SK-N-SH (cell line): ENCODE data around the gene TMEM117. TPM values are rescaled to one million over a fixed set of nuclear protein-coding genes. Genes with fewer than 3 reads are reported as not detected.

Experiments used
- CTCF ChIA-PET: fragments of 300-600, 350-600 bp; formaldehyde crosslinking; extraction: SDS; loops from one replicate; lab custom pipeline; 2021; lab: Yijun Ruan, JAX
- POLR2A ChIA-PET: fragments of 350-600 bp; sonication (Branson Sonifier 250); formaldehyde crosslinking; extraction: SDS; loops from one replicate; lab custom pipeline; 2020; ENCODE audit warnings: antibody characterized with exemption, inconsistent platforms; lab: Yijun Ruan, JAX
- DNase-seq: peaks from one replicate; pipeline ENCODE4 v3.0.0; 2012
- H2AFZ ChIP-seq: fragments of 200-600 bp; sonication (generic); 2 replicates; pipeline ENCODE4 v1.8.1; 2016; ENCODE audit warnings: antibody characterized with exemption, mild to moderate bottlenecking, low read depth
- H3F3A ChIP-seq: fragments of 200-600 bp; sonication (generic); replicated peaks from 2 replicates; pipeline ENCODE3; 2016; ENCODE audit warnings: antibody characterized with exemption, mild to moderate bottlenecking; ENCODE audit not compliant: insufficient read depth
- H3K27ac ChIP-seq, 2 experiments: fragments of 200-500 bp in 1 of 2; fragments of 200-600 bp in 1 of 2; sonication (Bioruptor generic) in 1 of 2; sonication (generic), shearing (Covaris generic) in 1 of 2; 2 replicates each; pipeline versions ENCODE4 v1.5.1 to v1.6.1; 2014 to 2016; ENCODE audit warnings: low read depth in 2 of 2, inconsistent platforms in 1 of 2, low read length in 1 of 2, mild to moderate bottlenecking in 1 of 2, mixed read lengths in 1 of 2
- H3K27me3 ChIP-seq: fragments of 200-600 bp; sonication (generic), shearing (Covaris generic); 2 replicates; pipeline ENCODE4 v1.6.1; 2016; ENCODE audit warnings: mixed run types; ENCODE audit not compliant: insufficient read depth
- H3K36me3 ChIP-seq, 2 experiments: fragments of 200-500 bp in 1 of 2; fragments of 200-600 bp in 1 of 2; sonication (Bioruptor generic) in 1 of 2; sonication (generic) in 1 of 2; replicated peaks in 1 of 2; 2 replicates each; pipeline versions ENCODE3 to v1.5.1; 2014 to 2016; ENCODE audit warnings: low read length in 1 of 2, mild to moderate bottlenecking in 1 of 2; ENCODE audit not compliant: insufficient read depth in 2 of 2, control insufficient read depth in 1 of 2
- H3K4me1 ChIP-seq, 2 experiments: fragments of 200-500 bp in 1 of 2; fragments of 200-600 bp in 1 of 2; sonication (Bioruptor generic) in 1 of 2; sonication (generic), shearing (Covaris generic) in 1 of 2; 2 replicates each; pipeline versions ENCODE4 v1.5.1 to v1.6.1; 2014 to 2016; ENCODE audit warnings: low read depth in 1 of 2, low read length in 1 of 2, mixed run types in 1 of 2; ENCODE audit not compliant: insufficient read depth in 2 of 2, control insufficient read depth in 1 of 2
- H3K4me2 ChIP-seq: fragments of 200-600 bp; sonication (generic), shearing (Covaris generic); 2 replicates; pipeline ENCODE4 v1.6.1; 2017; ENCODE audit warnings: mixed run types
- H3K4me3 ChIP-seq, 2 experiments: fragments of 200-500 bp in 1 of 2; fragments of 200-600 bp in 1 of 2; sonication (Bioruptor generic) in 1 of 2; sonication (generic), shearing (Covaris generic) in 1 of 2; 2 replicates each; pipeline versions ENCODE4 v1.5.1 to v1.8.1; 2014 to 2016; ENCODE audit warnings: low read depth in 2 of 2, inconsistent platforms in 1 of 2, low read length in 1 of 2, mild to moderate bottlenecking in 1 of 2, mixed read lengths in 1 of 2, moderate library complexity in 1 of 2
- H3K79me2 ChIP-seq: fragments of 200-600 bp; sonication (generic); 2 replicates; pipeline ENCODE4 v1.8.1; 2017; ENCODE audit warnings: mild to moderate bottlenecking; ENCODE audit not compliant: insufficient read depth
- H3K9ac ChIP-seq: fragments of 200-600 bp; sonication (generic); 2 replicates; pipeline ENCODE4 v1.6.1; 2017; ENCODE audit warnings: mixed run types
- H3K9me2 ChIP-seq: fragments of 200-600 bp; sonication (generic); 2 replicates; pipeline ENCODE4 v1.6.1; 2017; ENCODE audit warnings: mixed run types
- H3K9me3 ChIP-seq: fragments of 200-600 bp; sonication (generic); 2 replicates; pipeline ENCODE4 v1.6.1; 2017; ENCODE audit warnings: mixed run types, mild to moderate bottlenecking, moderate library complexity
- H4K20me1 ChIP-seq: fragments of 200-600 bp; sonication (generic); 2 replicates; pipeline ENCODE4 v1.6.1; 2017; ENCODE audit warnings: mild to moderate bottlenecking, mixed run types; ENCODE audit not compliant: insufficient read depth
- ELF1 ChIP-seq: IDR thresholded peaks from 2 replicates; pipeline ENCODE4 v1.4.0; 2012
- FOXJ3 ChIP-seq: sonication (generic); formaldehyde crosslinking; IDR thresholded peaks from 2 replicates; pipeline ENCODE4 v1.5.1; 2020; ENCODE audit warnings: mild to moderate bottlenecking, missing genetic modification reagents
- MXI1 ChIP-seq: IDR thresholded peaks from 2 replicates; pipeline ENCODE4 v1.6.1; 2012; ENCODE audit warnings: mild to moderate bottlenecking, low read depth, low read length, improper control_type of control experiment
- POLR2AphosphoS5 ChIP-seq: IDR thresholded peaks from 2 replicates; pipeline ENCODE4 v1.6.1; 2012; ENCODE audit warnings: low read depth, low read length
- RAD21 ChIP-seq: IDR thresholded peaks from 2 replicates; pipeline ENCODE4 v1.6.1; 2012; ENCODE audit warnings: mild to moderate bottlenecking, low read length
- RFX5 ChIP-seq: IDR thresholded peaks from 2 replicates; pipeline ENCODE4 v1.6.1; 2012; ENCODE audit warnings: mild to moderate bottlenecking, improper control_type of control experiment, low read length
- RXRA ChIP-seq: IDR thresholded peaks from 2 replicates; pipeline ENCODE4 v1.4.0; 2012; ENCODE audit warnings: low read depth, mild to moderate bottlenecking, borderline replicate concordance
- SMC3 ChIP-seq: IDR thresholded peaks from 2 replicates; pipeline ENCODE4 v1.6.1; 2012; ENCODE audit warnings: low read depth, low read length, improper control_type of control experiment
- whole genome bisulfite sequencing: methylation state at CpG from one replicate; pipeline ENCODE4 v1.1.6; 2017; ENCODE audit warnings: low lambda C conversion rate; 5-methylcytosine and 5-hydroxymethylcytosine counted together
- polyA plus RNA-seq, 3 experiments: library from polyadenylated mRNA; depleted of rRNA; stranded (reverse); fragments of >200 nt; gene quantifications; 2 replicates each; pipeline ENCODE4 v1.2.3, GENCODE V29; 2012
- TF ChIP-seq, protein P1 (sequence below): IDR thresholded peaks from 2 replicates; pipeline ENCODE4 v1.4.0; 2012; ENCODE audit warnings: low read depth, borderline replicate concordance
- TF ChIP-seq, protein P2 (sequence below): IDR thresholded peaks from 2 replicates; pipeline ENCODE4 v1.6.1; 2012; ENCODE audit warnings: mild to moderate bottlenecking, low read depth, low read length, moderate library complexity
- TF ChIP-seq, protein P3 (sequence below): fragments of 200-600 bp; sonication (generic); IDR thresholded peaks from 2 replicates; pipeline ENCODE4 v1.6.1; 2017; ENCODE audit warnings: antibody characterized with exemption, mild to moderate bottlenecking, moderate library complexity

Gene TMEM117
- polyA plus RNA-seq, 1 of the 3 experiments (the other 2 are of a cell fraction): 0.81 TPM

DNA sequence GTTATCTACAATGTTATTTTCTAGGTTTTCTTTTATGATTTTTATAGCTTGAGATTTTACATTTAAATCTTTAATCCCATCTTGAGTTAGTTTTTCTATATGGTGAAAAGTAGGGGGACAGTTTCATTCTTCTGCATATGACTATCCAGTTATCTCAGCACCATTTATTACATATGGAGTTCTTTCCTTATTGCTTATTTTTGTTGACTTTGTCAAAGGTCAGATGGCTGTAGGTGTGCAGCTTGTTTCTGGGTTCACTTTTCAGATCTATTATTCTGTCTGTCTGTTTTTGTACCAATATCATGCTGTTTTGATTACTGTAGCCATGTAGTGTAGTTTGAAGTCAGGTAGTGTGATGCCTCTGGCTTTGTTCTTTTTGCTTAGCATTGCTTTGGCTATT is 477.3 kb downstream of the TMEM117 start (continued):
- TF ChIP-seq, protein P1, sequence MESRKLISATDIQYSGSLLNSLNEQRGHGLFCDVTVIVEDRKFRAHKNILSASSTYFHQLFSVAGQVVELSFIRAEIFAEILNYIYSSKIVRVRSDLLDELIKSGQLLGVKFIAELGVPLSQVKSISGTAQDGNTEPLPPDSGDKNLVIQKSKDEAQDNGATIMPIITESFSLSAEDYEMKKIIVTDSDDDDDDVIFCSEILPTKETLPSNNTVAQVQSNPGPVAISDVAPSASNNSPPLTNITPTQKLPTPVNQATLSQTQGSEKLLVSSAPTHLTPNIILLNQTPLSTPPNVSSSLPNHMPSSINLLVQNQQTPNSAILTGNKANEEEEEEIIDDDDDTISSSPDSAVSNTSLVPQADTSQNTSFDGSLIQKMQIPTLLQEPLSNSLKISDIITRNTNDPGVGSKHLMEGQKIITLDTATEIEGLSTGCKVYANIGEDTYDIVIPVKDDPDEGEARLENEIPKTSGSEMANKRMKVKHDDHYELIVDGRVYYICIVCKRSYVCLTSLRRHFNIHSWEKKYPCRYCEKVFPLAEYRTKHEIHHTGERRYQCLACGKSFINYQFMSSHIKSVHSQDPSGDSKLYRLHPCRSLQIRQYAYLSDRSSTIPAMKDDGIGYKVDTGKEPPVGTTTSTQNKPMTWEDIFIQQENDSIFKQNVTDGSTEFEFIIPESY: no peak
- TF ChIP-seq FOXJ3 (CRISPR knock-in tag): no peak
- TF ChIP-seq, protein P2, sequence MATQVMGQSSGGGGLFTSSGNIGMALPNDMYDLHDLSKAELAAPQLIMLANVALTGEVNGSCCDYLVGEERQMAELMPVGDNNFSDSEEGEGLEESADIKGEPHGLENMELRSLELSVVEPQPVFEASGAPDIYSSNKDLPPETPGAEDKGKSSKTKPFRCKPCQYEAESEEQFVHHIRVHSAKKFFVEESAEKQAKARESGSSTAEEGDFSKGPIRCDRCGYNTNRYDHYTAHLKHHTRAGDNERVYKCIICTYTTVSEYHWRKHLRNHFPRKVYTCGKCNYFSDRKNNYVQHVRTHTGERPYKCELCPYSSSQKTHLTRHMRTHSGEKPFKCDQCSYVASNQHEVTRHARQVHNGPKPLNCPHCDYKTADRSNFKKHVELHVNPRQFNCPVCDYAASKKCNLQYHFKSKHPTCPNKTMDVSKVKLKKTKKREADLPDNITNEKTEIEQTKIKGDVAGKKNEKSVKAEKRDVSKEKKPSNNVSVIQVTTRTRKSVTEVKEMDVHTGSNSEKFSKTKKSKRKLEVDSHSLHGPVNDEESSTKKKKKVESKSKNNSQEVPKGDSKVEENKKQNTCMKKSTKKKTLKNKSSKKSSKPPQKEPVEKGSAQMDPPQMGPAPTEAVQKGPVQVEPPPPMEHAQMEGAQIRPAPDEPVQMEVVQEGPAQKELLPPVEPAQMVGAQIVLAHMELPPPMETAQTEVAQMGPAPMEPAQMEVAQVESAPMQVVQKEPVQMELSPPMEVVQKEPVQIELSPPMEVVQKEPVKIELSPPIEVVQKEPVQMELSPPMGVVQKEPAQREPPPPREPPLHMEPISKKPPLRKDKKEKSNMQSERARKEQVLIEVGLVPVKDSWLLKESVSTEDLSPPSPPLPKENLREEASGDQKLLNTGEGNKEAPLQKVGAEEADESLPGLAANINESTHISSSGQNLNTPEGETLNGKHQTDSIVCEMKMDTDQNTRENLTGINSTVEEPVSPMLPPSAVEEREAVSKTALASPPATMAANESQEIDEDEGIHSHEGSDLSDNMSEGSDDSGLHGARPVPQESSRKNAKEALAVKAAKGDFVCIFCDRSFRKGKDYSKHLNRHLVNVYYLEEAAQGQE: no peak

DNA sequence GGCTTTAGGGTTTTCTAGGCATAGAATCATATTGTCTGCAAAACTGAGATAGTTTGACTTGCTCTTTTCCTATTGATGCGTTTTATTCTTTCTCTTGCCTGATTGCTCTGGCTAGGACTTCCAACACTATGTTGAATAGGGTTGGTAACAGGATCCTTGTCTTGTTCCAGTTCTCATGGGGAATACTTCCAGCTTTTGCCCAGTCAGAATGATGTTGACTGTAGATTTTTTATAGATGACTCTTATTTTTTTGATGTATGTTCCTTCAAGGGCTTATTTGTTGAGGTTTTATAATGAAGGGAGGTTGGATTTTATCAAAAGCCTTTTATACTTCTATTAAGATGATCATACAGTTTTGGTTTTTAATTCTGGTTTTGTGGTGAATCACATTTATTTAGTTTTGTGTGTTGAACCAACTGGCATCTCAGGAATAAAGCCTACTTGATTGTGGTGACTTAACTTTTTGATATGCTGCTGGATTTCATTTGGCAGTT is 478.2 kb downstream of the TMEM117 start:
- Histone ChIP-seq H3K9me2 (no peaks in the 10 kb centered on the region), H3F3A (no peaks in the 10 kb centered on the region), H3K4me2 (no peak overlapping the region), H3K27me3 (no peaks in the 10 kb centered on the region), H3K4me1 (peaks cover 0 to 6% of the 10 kb centered on the region in 2 experiments; a peak in 2 of 4 replicates), H3K36me3 (no peaks in the 10 kb centered on the region), H4K20me1 (no peaks in the 10 kb centered on the region), H3K4me3 (no peak overlapping the region), H3K27ac (no peak overlapping the region), H3K9ac (no peak overlapping the region), H2AFZ (no peak overlapping the region), H3K79me2 (no peaks in the 10 kb centered on the region), H3K9me3 (no peaks in the 10 kb centered on the region)
- ChIA-PET CTCF (no interaction called here), POLR2A (no interaction called here)
- WGBS: 93% methylated on average over 1 of the region's 1 CpG
- DNase-seq: no peak
- no peak for TF ChIP-seq RXRA
- TF ChIP-seq MXI1: no peak
- no peak for TF ChIP-seq RFX5
- TF ChIP-seq POLR2AphosphoS5: no peak
- no peak for TF ChIP-seq SMC3

DNA sequence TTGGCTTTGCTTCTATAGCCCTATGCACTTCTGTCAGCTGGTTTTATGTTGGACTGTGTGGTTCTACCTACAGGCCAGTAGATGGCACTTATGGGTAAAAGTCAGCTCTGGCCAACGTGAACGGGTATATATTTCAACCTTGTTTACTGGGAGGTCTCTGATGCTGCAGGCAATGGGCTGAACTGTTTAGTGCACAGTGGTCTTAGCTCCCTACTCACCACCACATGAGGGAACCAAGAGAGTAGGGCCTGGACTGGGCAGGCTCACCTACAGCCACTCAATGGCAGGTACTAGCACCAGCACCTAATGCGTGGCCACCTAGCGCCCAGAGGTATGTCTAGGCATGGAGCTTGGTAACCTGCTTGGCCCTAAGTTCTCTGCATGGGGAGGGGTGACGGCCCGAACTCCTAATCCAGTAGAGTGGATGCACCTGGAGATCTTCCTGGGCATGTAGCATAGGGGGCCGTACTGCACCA is 481.8 kb downstream of the TMEM117 start:
- Histone ChIP-seq H3K9me3 (no peaks in the 10 kb centered on the region), H3K79me2 (no peaks in the 10 kb centered on the region), H3F3A (no peaks in the 10 kb centered on the region), H3K36me3 (no peaks in the 10 kb centered on the region), H3K9ac (no peak overlapping the region), H4K20me1 (no peaks in the 10 kb centered on the region), H3K4me2 (no peak overlapping the region), H3K27ac (no peak overlapping the region), H3K4me3 (no peak overlapping the region; a peak in 1 of 4 replicates), H3K27me3 (no peaks in the 10 kb centered on the region), H3K4me1 (peaks cover 0 to 6% of the 10 kb centered on the region in 2 experiments; a peak in 2 of 4 replicates), H3K9me2 (no peaks in the 10 kb centered on the region), H2AFZ (no peak overlapping the region)
- POLR2A ChIA-PET: no interaction called here
- DNase-seq: peak; percentile 25
- CTCF ChIA-PET: interaction anchor here (0.6 to 6.7 kb wide), 26 partner anchors 9 to 613 kb away, joined by 3 to 49 read pairs (median 3); partner anchors contain the start of gene NELL2
- TF ChIP-seq ELF1 (no peak), FOXJ3 (CRISPR knock-in tag) (no peak), RAD21 (peak; percentile 78), SMC3 (peak; percentile 63)
- TF ChIP-seq, protein P3, sequence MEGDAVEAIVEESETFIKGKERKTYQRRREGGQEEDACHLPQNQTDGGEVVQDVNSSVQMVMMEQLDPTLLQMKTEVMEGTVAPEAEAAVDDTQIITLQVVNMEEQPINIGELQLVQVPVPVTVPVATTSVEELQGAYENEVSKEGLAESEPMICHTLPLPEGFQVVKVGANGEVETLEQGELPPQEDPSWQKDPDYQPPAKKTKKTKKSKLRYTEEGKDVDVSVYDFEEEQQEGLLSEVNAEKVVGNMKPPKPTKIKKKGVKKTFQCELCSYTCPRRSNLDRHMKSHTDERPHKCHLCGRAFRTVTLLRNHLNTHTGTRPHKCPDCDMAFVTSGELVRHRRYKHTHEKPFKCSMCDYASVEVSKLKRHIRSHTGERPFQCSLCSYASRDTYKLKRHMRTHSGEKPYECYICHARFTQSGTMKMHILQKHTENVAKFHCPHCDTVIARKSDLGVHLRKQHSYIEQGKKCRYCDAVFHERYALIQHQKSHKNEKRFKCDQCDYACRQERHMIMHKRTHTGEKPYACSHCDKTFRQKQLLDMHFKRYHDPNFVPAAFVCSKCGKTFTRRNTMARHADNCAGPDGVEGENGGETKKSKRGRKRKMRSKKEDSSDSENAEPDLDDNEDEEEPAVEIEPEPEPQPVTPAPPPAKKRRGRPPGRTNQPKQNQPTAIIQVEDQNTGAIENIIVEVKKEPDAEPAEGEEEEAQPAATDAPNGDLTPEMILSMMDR: peak; percentile 51
- WGBS: 66% methylated on average over 4 of the region's 7 CpGs
